H7 (cell line): ENCODE results near the gene CELF5. TPM values are rescaled to one million over a fixed set of nuclear protein-coding genes. Genes with fewer than 3 reads are reported as not detected.
A peak's percentile ranks its signal among the peaks of the same experiment; 100 is the strongest.
"Not testable (repeated sequence)": the region's sequence is repeated elsewhere in the genome, so short reads cannot be mapped to it uniquely, and the experiment has no call there.

Experiments
- DNase-seq: peaks from one replicate; pipeline ENCODE4 v3.0.0; 2012
- H3K27me3 ChIP-seq: 2 replicates; pipeline ENCODE4 v1.6.0; 2011; ENCODE audit warnings: mild to moderate bottlenecking, low read length; ENCODE audit not compliant: control insufficient read depth, insufficient read depth
- H3K36me3 ChIP-seq: replicated peaks from 2 replicates; pipeline ENCODE4 v1.5.1; 2011; ENCODE audit warnings: low read length; ENCODE audit not compliant: control insufficient read depth, insufficient read depth
- H3K4me3 ChIP-seq: 2 replicates; pipeline ENCODE4 v1.5.1; 2011; ENCODE audit warnings: low read depth, mild to moderate bottlenecking, control low read depth, low read length, moderate library complexity; ENCODE audit not compliant: insufficient read depth
- total RNA-seq: library from RNA; depleted of rRNA; stranded (reverse); fragments of >200 nt; shearing (Covaris generic); gene quantifications from 2 replicates; pipeline ENCODE4 v1.2.3, GENCODE V29; 2014

Gene CELF5
- total RNA-seq, 1 experiment from 2014 or later = 1.4 TPM

GRCh38 chr19:3210347-3211017 lies 14.0 kb upstream of the CELF5 start:
- peak; percentile 96 for DNase-seq

GRCh38 chr19:3211191-3211590 lies 13.3 kb upstream of the CELF5 start:
- DNase-seq = no peak
- H3K27me3 ChIP-seq = no peaks in the 10 kb centered on the region
- H3K36me3 ChIP-seq = peaks cover 9% of the 10 kb centered on the region
- no peak overlapping the region for H3K4me3 ChIP-seq

More at GRCh38 chr19:3210347-3211017, 14.0 kb upstream of the CELF5 start:
- Histone ChIP-seq H3K4me3 (no peak overlapping the region), H3K27me3 (no peaks in the 10 kb centered on the region), H3K36me3 (peaks cover 9% of the 10 kb centered on the region)

GRCh38 chr19:3213159-3213558 lies 11.3 kb upstream of the CELF5 start:
- no peak overlapping the region for H3K4me3 ChIP-seq
- no peaks in the 10 kb centered on the region for H3K36me3 ChIP-seq
- DNase-seq = no peak
- no peaks in the 10 kb centered on the region for H3K27me3 ChIP-seq

- Histone ChIP-seq H3K27me3 (no peaks in the 10 kb centered on the region), H3K4me3 (no peak overlapping the region)
- no peak for DNase-seq
Observed at GRCh38 chr19:3216874-3217273, 7.6 kb upstream of the CELF5 start.

GRCh38 chr19:3220576-3220975 lies 3.9 kb upstream of the CELF5 start:
- Histone ChIP-seq H3K4me3 (no peak overlapping the region), H3K36me3 (no peaks in the 10 kb centered on the region), H3K27me3 (peaks cover 4% of the 10 kb centered on the region; the same call in 1 of the 2 replicates)
- no peak for DNase-seq

More at GRCh38 chr19:3216874-3217273, 7.6 kb upstream of the CELF5 start:
- no peaks in the 10 kb centered on the region for H3K36me3 ChIP-seq

GRCh38 chr19:3221576-3221975 lies 2.9 kb upstream of the CELF5 start:
- not testable (repeated sequence) for DNase-seq, H3K4me3 ChIP-seq, H3K36me3 ChIP-seq, H3K27me3 ChIP-seq

GRCh38 chr19:3222709-3223108 lies 1.8 kb upstream of the CELF5 start:
- H3K27me3 ChIP-seq = peaks cover 10% of the 10 kb centered on the region; the same call in 1 of the 2 replicates
- no peak for DNase-seq
- H3K4me3 ChIP-seq = no peak overlapping the region
- no peaks in the 10 kb centered on the region for H3K36me3 ChIP-seq

- peak; percentile 86 for DNase-seq
- Histone ChIP-seq H3K27me3 (peaks cover 17% of the 10 kb centered on the region; the same call in 1 of the 2 replicates), H3K36me3 (no peaks in the 10 kb centered on the region), H3K4me3 (peak overlapping the region; percentile 43)
Observed at GRCh38 chr19:3225169-3225485, 666 bp downstream of the CELF5 start.

GRCh38 chr19:3225677-3226093 lies 1.2 kb downstream of the CELF5 start:
- H3K27me3 ChIP-seq = peaks cover 19% of the 10 kb centered on the region; the same call in 1 of the 2 replicates
- peak overlapping the region; percentile 43 for H3K4me3 ChIP-seq
- DNase-seq = no peak
- no peaks in the 10 kb centered on the region for H3K36me3 ChIP-seq

- Histone ChIP-seq H3K4me3 (no peak overlapping the region), H3K36me3 (no peaks in the 10 kb centered on the region), H3K27me3 (peaks cover 19% of the 10 kb centered on the region; the same call in 1 of the 2 replicates)
- DNase-seq = peak; percentile 51
Observed at GRCh38 chr19:3227054-3227626, 2.7 kb downstream of the CELF5 start.

- Histone ChIP-seq H3K4me3 (no peak overlapping the region), H3K36me3 (no peaks in the 10 kb centered on the region), H3K27me3 (peaks cover 19% of the 10 kb centered on the region; the same call in 1 of the 2 replicates)
- DNase-seq = peak; percentile 37
Observed at GRCh38 chr19:3229346-3229743, 4.9 kb downstream of the CELF5 start.

GRCh38 chr19:3229888-3230496 lies 5.5 kb downstream of the CELF5 start:
- Histone ChIP-seq H3K36me3 (no peaks in the 10 kb centered on the region), H3K27me3 (peaks cover 17% of the 10 kb centered on the region; the same call in 1 of the 2 replicates), H3K4me3 (no peak overlapping the region)
- DNase-seq = no peak

- H3K4me3 ChIP-seq = no peak overlapping the region
- H3K36me3 ChIP-seq = no peaks in the 10 kb centered on the region
- DNase-seq = no peak
- H3K27me3 ChIP-seq = peaks cover 14% of the 10 kb centered on the region; the same call in 1 of the 2 replicates
Observed at GRCh38 chr19:3231288-3231687, 6.8 kb downstream of the CELF5 start.

GRCh38 chr19:3233116-3233515 lies 8.7 kb downstream of the CELF5 start:
- H3K36me3 ChIP-seq = no peaks in the 10 kb centered on the region
- DNase-seq = no peak
- H3K27me3 ChIP-seq = peaks cover 9% of the 10 kb centered on the region; the same call in 1 of the 2 replicates
- H3K4me3 ChIP-seq = no peak overlapping the region

GRCh38 chr19:3233831-3234230 lies 9.4 kb downstream of the CELF5 start:
- no peaks in the 10 kb centered on the region for H3K36me3 ChIP-seq
- peaks cover 9% of the 10 kb centered on the region; the same call in 1 of the 2 replicates for H3K27me3 ChIP-seq
- DNase-seq = peak; percentile 76

More at GRCh38 chr19:3233831-3234230, 9.4 kb downstream of the CELF5 start:
- no peak overlapping the region for H3K4me3 ChIP-seq
